Muscle of leg (tissue), 11 donors: Measurements from ENCODE around the gene CNNM3. TPM values are rescaled to one million over a fixed set of nuclear protein-coding genes. Genes with fewer than 3 reads are reported as not detected.
A peak's percentile ranks its signal among the peaks of the same experiment; 100 is the strongest.

Source experiments
- DNase-seq: peaks from one replicate; pipeline ENCODE4 v3.0.0; 2013
- H3K27ac ChIP-seq: one replicate; pipeline ENCODE4 v1.5.1; 2013; ENCODE audit warnings: mild to moderate bottlenecking, low read length, control low read depth
- H3K27me3 ChIP-seq: one replicate; pipeline ENCODE4 v1.6.1; 2013; ENCODE audit warnings: low read length; ENCODE audit not compliant: control insufficient read depth, insufficient read depth
- H3K36me3 ChIP-seq: one replicate; pipeline ENCODE4 v1.6.1; 2013; ENCODE audit warnings: low read length; ENCODE audit not compliant: control insufficient read depth, insufficient read depth
- H3K4me1 ChIP-seq: one replicate; pipeline ENCODE4 v1.6.1; 2013; ENCODE audit warnings: low read length; ENCODE audit not compliant: control insufficient read depth, insufficient read depth
- H3K4me3 ChIP-seq: one replicate; pipeline ENCODE4 v1.5.1; 2013; ENCODE audit warnings: low read length, control low read depth
- H3K9me3 ChIP-seq: replicated peaks from 2 replicates; pipeline ENCODE4 v1.6.1; 2013; ENCODE audit warnings: low read depth, low read length; ENCODE audit not compliant: control insufficient read depth
- WGBS: methylation state at CpG from one replicate; pipeline ENCODE4 v1.1.5; 2013; ENCODE audit warnings: missing lambda C conversion rate; ENCODE audit not compliant: insufficient coverage; 5-methylcytosine and 5-hydroxymethylcytosine counted together
- polyA plus RNA-seq, 8 donors: library from polyadenylated mRNA; unstranded; fragments of 120-200 nt; gene quantifications; one replicate each; pipeline versions ENCODE4 v1.2.1 to v1.2.3, GENCODE V29; 2013; ENCODE audit warnings: inconsistent platforms in 1 of 8, low replicate concordance in 1 of 8; ENCODE audit not compliant: insufficient read length in 8 of 8, insufficient read depth in 1 of 8
- total RNA-seq: library from RNA; stranded (reverse); fragments of 120-200 nt; gene quantifications from one replicate; pipeline ENCODE4 v1.2.4, GENCODE V29; 2013

The CNNM3 gene
- total and polyA plus RNA-seq, 9 donors = 4.9 to 22.2 (median 16.6) TPM

DNA sequence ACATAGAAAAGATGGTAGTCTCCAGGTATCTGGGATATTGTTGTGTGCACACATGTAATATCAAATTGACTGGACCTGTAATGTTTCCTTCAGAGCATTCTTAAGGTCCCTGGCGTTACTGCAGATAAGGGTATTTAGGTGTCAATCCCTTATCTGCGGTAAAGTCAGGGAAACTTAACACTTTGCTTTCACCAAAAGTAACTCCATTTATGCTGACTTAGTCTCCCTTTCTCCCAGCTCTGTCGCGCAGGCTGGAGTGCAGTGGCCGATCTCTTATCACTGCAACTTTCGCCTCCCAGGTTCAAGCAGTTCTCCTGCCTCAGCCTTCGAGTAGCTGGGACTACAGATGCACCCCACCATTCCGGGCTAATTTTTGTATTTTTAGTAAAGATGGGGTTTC, 1.8 kb downstream of the CNNM3 start:
- 76% methylated on average over 7 of the region's 8 CpGs for WGBS
- peaks cover 35% of the 10 kb centered on the region for H3K4me1 ChIP-seq
- no peak for DNase-seq

DNA sequence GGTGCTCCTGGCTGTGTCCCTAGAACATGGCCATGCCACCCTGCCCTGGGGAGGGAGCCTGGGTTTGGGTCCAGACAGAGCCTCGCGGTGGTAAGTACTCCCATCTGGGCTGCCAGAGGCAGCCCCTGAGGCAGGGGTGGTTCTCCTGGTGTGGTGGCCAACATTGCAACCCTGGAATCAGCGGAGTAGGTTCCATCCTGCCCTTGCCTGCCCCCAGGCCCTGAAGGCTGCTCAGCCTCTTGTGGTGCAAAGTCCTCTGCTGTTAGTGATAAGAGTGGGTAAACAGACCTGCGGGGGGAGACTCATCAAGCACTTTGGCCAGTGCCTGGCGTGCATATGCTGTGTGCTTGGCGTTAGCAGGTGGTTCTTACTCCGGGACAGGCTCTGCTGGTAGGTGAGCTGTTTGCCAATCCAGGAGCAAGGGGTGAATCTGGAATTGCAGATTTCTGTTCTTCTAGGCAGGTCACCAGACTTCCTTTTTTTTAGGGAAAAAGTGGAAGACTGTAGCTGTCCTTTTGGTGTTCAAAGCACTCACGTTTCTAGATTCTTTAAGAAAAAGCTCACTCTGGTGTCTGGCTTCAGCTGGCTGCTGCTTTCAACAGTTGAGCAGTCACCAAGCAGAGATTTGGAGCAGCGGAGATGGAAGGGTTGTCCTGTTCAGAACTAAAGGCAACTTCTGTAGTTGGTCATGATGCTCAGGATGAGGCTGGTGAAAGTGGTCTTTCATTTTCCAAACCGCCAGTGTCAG, 3.2 kb downstream of the CNNM3 start:
- no peak for DNase-seq
- Histone ChIP-seq H3K4me1 (peaks cover 42% of the 10 kb centered on the region), H3K4me3 (no peak overlapping the region), H3K27me3 (no peaks in the 10 kb centered on the region), H3K36me3 (peaks cover 30% of the 10 kb centered on the region), H3K9me3 (no peaks in the 10 kb centered on the region), H3K27ac (no peak overlapping the region)
- WGBS = 79% methylated on average over 10 of the region's 10 CpGs

More for the DNA sequence above, 1.8 kb downstream of the CNNM3 start:
- Histone ChIP-seq H3K4me3 (peak overlapping the region; percentile 42), H3K27ac (no peak overlapping the region), H3K9me3 (no peaks in the 10 kb centered on the region), H3K27me3 (no peaks in the 10 kb centered on the region), H3K36me3 (peaks cover 22% of the 10 kb centered on the region)

- Histone ChIP-seq H3K27me3 (no peaks in the 10 kb centered on the region), H3K4me1 (peaks cover 42% of the 10 kb centered on the region), H3K36me3 (peaks cover 37% of the 10 kb centered on the region), H3K4me3 (no peak overlapping the region), H3K9me3 (no peaks in the 10 kb centered on the region), H3K27ac (no peak overlapping the region)
- 78% methylated on average over 11 of the region's 12 CpGs for WGBS
- no peak for DNase-seq
Measured at GRCh38 chr2:96819876-96820511, 3.9 kb downstream of the CNNM3 start.

DNA sequence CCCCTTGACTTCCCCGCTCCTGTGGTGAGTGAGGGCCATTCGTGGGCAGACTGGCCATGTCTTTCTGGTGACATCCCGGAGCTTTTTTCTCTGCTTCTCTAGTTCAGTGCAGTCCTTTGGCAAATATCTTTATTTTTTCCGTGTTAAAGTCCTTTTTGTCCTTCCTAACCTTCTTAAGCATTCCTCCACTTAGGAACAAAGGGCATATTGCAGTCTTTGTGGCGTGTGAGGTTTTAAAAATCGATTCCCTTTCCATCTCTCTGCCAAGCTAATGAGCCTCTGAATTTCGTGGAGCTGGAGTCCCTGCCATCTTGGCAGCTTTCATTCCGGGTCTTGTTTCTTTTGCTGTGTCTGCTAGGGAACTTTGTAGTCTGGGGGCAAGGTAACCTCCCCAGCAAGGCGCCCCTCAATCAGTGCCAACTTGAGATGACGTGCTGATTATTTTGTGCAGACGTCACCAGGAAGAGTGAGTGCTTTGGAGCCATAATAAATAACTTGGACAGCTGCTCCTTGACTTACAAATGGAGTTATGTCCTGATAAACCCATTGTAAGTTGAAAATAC, 5.1 kb downstream of the CNNM3 start:
- peaks cover 38% of the 10 kb centered on the region for H3K4me1 ChIP-seq
- no peaks in the 10 kb centered on the region for H3K27me3 ChIP-seq
- 61% methylated on average over 6 of the region's 11 CpGs for WGBS

GRCh38 chr2:96822786-96823185, 6.7 kb downstream of the CNNM3 start:
- 52% methylated on average over 2 of the region's 4 CpGs for WGBS
- no peak for DNase-seq
- Histone ChIP-seq H3K4me1 (peaks cover 31% of the 10 kb centered on the region), H3K27ac (no peak overlapping the region), H3K9me3 (no peaks in the 10 kb centered on the region), H3K36me3 (peaks cover 60% of the 10 kb centered on the region), H3K4me3 (no peak overlapping the region), H3K27me3 (no peaks in the 10 kb centered on the region)

More for the DNA sequence above, 5.1 kb downstream of the CNNM3 start:
- H3K27ac ChIP-seq = no peak overlapping the region
- H3K4me3 ChIP-seq = no peak overlapping the region
- no peak for DNase-seq
- peaks cover 49% of the 10 kb centered on the region for H3K36me3 ChIP-seq
- no peaks in the 10 kb centered on the region for H3K9me3 ChIP-seq

- peak overlapping the region; percentile 13 for H3K27ac ChIP-seq
- H3K9me3 ChIP-seq = no peaks in the 10 kb centered on the region
- H3K36me3 ChIP-seq = peaks cover 64% of the 10 kb centered on the region
- H3K4me3 ChIP-seq = no peak overlapping the region
- peaks cover 27% of the 10 kb centered on the region for H3K4me1 ChIP-seq
- WGBS = 37% methylated on average over 8 of the region's 11 CpGs
- H3K27me3 ChIP-seq = no peaks in the 10 kb centered on the region
- DNase-seq = peak; percentile 78
Measured at GRCh38 chr2:96823198-96823597, 7.1 kb downstream of the CNNM3 start.

DNA sequence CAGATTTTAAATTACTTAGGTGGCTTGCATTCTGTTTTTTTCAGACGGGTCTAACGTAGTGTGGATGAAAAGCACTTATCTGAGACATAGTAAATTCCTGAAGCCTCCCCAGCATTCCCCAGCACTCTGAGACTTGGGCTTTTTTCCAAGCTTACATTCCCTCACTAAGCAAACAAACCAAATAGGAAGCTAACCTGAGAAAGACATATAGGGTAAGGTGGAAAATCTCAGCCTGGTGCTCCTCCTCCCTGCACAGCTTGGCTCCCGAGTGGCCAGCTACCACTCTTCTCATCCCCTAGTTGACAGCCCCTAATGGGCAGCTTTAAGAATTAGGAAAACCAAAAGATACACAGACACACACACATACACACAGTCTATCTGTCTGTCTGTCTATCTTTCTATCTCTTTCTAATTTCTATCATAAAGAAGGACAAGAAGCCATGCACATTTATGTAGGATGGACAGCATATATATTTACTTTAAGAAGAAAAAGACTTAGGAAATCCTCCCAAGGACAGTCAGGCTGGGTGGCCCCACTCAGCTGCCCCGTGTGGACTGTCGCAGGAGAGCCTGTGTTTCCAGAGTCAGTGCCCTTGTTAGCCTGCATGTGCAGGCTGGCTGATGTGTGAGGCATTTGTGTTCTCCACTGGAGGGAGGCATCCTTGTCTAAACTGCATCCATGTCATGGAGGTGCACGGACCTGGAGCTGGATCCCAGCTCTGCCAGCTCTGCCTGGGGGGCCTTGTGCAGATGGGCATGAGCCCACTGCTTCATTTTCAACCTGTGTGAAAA, 8.2 kb downstream of the CNNM3 start:
- no peaks in the 10 kb centered on the region for H3K27me3 ChIP-seq
- WGBS = 49% methylated on average over 3 of the region's 6 CpGs
- no peak for DNase-seq
- H3K4me1 ChIP-seq = peaks cover 17% of the 10 kb centered on the region
- no peak overlapping the region for H3K4me3 ChIP-seq
- H3K27ac ChIP-seq = no peak overlapping the region
- no peaks in the 10 kb centered on the region for H3K9me3 ChIP-seq
- H3K36me3 ChIP-seq = peaks cover 66% of the 10 kb centered on the region

DNA sequence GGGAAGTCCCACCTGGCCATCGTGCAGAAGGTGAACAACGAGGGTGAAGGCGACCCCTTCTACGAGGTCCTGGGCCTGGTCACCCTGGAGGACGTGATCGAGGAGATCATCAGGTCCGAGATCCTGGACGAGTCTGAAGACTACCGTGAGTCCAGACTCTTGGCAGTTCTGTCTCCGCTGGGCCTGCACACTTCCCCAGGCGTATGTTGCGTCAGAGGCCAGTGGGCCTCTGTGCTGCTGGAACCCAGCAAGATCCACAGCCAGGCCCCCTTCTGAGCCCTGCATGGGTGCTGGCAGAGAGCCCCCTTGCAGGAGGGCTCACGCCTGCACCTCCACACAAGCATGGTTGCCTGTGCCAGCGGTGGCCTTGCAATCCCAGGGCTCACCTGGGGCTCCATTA, 9.0 kb downstream of the CNNM3 start:
- no peak overlapping the region for H3K27ac ChIP-seq
- peaks cover 16% of the 10 kb centered on the region for H3K4me1 ChIP-seq
- H3K4me3 ChIP-seq = no peak overlapping the region
- no peaks in the 10 kb centered on the region for H3K27me3 ChIP-seq
- no peaks in the 10 kb centered on the region for H3K9me3 ChIP-seq
- 89% methylated on average over 14 of the region's 14 CpGs for WGBS
- H3K36me3 ChIP-seq = peaks cover 65% of the 10 kb centered on the region
- DNase-seq = no peak

- Histone ChIP-seq H3K36me3 (peaks cover 75% of the 10 kb centered on the region), H3K27me3 (no peaks in the 10 kb centered on the region), H3K4me1 (peaks cover 13% of the 10 kb centered on the region), H3K4me3 (no peak overlapping the region), H3K27ac (no peak overlapping the region), H3K9me3 (no peaks in the 10 kb centered on the region)
- WGBS = 90% methylated on average over 15 of the region's 22 CpGs
- no peak for DNase-seq
Measured at GRCh38 chr2:96826546-96827278, 10.6 kb downstream of the CNNM3 start.
